Measurements from ENCODE around the gene RPL28.

The RPL28 gene

GRCh38 chr19:55385724-55386492 lies at the start of gene RPL28:
Gene RPL28 (plus strand): TSS chr19:55385932. CDS start chr19:55386358, 426 bp downstream.
- DNase-seq, result peak; percentile 97 to 98

DNA sequence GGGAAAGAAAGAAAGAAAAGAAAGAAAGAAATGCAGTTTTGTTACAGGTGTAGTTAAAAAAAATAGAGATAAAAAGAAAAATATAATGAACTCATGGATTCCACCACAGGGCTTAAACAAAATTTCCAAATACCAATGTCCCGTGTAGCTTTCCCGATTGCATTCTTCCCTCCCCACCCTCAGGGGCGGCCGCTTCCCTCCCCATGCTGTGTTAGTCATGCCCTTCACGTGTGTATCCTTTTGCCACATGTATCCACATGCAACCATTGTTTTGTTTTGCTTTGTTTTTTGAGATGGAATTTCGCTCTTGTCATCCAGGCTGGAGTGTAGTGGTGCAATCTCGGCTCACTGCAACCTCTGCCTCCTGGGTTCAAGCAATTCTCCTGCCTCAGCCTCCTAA lies 49.6 kb upstream of the RPL28 start:
- no peak for DNase-seq

- peak; percentile 100 for DNase-seq
These were observed 46.4 kb upstream of the RPL28 start, which contains the start of gene KMT5C for GRCh38 chr19:55339105-55339888. Gene KMT5C (plus strand): TSS chr19:55339876. CDS start chr19:55341937, 2,061 bp downstream.

- peak; percentile 24 to 35 for DNase-seq
These were observed 45.6 kb upstream of the RPL28 start for GRCh38 chr19:55339889-55340783.

GRCh38 chr19:55340784-55341147 lies 45.0 kb upstream of the RPL28 start:
- DNase-seq, result peak; percentile 17 to 34

DNA sequence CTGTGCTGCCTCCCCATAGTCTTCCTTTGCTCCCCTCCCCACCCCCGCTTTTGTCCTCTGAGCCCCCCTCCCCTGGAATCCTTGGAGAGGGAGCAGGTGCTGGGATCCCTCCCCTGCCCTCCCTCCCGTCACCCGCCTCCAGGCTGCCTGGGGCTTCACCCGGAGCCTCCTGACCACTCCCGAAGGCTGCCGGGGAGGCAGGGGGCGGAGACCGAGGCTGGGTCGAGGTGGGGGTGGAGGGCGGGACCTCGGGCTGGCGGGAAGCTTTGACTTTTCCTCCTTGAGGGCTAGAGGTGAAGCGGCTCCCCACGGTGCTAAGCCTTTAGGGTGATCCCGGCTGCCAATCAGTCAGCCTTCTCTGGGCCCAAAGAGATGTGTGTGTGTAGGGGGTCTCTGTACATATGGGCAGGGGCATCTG lies 44.6 kb upstream of the RPL28 start:
- peak; percentile 83 to 85 for DNase-seq

- DNase-seq, result no peak
These were observed 43.9 kb upstream of the RPL28 start for GRCh38 chr19:55341595-55342531.

DNA sequence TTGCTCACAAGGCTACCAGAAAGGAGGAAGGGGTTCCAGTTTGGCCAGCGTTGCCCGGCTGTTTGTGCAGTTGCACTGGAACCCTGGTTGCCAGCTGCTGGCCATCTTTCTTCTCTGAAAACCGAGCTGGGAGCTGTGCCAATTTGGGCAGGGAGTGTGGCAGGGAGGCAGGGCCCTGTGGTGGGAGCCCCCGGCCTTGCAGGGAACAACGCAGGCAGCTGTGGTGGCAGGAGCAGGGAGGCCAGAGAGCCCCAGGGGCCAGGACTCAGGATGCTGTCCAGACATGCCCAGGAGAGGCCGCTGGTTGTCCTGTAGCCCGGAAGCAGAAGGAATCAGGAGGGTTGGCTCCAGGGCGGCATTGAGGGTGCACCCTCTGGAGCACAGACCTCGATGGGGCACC lies 41.3 kb upstream of the RPL28 start:
- no peak for DNase-seq

- DNase-seq, result no peak
These were observed 40.5 kb upstream of the RPL28 start for GRCh38 chr19:55345101-55345817.

GRCh38 chr19:55345818-55346724 lies 39.7 kb upstream of the RPL28 start:
- DNase-seq, result no peak

DNA sequence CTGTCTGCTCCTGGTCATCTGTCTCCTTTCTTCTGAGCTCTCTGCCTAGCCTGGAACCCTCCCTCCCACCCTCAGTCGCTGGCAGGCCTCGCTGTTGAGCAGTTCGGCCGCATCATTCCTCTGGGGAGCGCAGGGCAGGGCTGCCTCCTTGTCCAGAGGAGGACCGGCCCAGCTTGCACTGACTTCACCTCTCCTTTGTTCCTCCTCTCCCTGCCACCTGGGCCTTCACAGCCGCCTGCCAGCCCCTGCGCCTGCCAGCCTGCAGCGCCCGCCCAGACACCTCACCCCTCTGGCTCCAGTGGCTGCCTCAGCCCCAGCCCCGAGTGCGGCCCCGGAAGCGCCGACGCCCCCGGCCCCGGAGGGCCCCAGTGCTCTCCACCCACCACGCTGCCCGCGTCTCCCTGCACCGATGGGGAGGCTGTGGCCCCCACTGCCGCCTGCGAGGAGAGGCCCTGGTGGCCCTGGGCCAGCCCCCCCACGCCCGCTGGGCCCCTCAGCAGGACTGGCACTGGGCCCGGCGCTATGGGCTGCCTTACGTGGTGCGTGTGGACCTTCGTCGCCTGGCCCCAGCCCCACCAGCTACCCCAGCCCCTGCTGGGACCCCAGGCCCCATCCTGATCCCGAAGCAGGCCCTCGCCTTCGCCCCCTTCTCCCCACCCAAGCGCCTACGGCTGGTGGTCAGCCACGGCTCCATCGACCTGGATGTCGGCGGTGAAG lies 38.8 kb upstream of the RPL28 start:
- DNase-seq, result no peak

- DNase-seq, result no peak
These were observed 38.2 kb upstream of the RPL28 start for GRCh38 chr19:55347442-55348009.

GRCh38 chr19:55348317-55349034 lies 37.3 kb upstream of the RPL28 start:
- no peak for DNase-seq

DNA sequence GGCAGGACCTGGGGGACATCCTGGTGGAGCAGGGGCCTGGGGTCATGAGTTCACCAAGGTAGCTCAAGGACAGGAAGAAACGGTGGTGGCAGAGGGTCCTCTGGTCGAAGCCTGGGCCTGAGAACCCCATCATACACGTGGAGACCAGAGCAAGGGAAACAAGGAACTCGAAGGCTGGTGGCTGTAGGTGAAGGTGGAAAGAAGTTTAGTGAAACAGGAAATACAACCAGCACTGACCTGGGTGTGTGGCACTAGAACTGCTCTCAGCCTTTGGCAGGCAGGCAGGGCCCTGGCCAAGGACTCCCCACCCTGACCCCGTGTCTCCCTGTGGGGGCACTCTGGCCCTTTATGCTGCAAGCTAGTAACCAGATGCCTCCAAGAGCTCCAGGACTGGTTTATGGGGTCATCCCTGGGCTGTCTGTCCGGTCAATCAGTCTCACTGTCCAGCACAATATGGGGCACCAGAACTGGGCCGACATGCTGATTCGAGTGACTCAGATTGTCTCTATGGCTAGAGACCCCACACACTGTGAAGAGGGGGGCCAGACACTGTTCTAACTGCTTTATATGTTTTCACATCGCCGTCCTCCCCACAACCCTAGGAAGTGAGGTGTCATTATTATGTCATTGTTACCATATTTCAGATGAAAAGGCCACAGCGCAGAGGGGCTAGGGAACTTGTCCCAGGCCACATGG lies 35.0 kb upstream of the RPL28 start:
- DNase-seq, result no peak

DNA sequence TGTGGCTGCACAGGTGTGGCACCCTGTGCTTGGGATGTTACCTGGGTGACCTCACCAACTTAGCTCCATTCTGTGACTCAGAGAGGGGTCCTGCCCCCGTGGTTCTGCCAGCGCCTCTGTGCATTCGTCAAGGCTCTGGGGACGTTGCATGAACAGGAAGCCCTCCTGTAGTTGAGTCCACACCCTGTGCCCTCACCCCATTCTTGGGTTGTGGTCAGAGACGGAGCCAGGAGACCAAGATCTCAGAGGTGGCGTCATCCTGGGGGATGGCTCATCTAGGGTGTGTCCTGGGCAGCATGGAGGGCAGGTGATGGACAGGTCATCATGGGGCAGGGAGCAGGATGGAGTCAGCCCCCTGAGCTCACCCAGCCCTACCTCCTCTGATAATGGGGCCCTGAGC lies 33.7 kb upstream of the RPL28 start:
- DNase-seq, result no peak

- DNase-seq, result no peak
These were observed 33.1 kb upstream of the RPL28 start for GRCh38 chr19:55352549-55353145.

DNA sequence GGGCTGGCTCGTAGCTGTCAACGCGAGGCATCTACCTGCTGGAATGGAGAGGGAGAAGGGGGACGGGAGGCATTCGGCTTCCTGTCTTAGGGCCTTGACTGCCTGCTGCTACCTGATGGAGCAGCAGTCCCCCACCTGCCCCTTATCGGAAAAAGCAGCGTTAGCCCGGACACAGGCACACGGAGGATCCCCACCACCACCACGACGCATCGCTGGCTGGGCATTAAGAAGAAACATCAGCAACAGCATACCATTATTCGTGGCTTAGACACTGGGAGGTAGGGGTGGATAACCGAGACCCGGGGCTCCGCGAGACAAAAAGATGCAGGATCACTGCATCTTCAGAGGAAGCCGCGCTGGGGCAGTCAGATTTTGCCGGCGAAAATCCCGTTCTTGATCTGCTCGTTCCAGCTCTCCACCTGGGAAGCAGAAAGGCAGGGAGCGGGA lies 32.4 kb upstream of the RPL28 start:
- DNase-seq, result no peak

Measured in activated CD4-positive, alpha-beta T cell treated with anti-CD3 and anti-CD28 coated beads, Interleukin-2, amount 50 U/mL, for 48 hours (primary cell).